ENCODE data around the gene SPATA16.
A peak's percentile ranks its signal among the peaks of the same experiment; 100 is the strongest.
"Not testable (repeated sequence)": the region's sequence is repeated elsewhere in the genome, so short reads cannot be mapped to it uniquely, and the experiment has no call there.

The SPATA16 gene

DNA sequence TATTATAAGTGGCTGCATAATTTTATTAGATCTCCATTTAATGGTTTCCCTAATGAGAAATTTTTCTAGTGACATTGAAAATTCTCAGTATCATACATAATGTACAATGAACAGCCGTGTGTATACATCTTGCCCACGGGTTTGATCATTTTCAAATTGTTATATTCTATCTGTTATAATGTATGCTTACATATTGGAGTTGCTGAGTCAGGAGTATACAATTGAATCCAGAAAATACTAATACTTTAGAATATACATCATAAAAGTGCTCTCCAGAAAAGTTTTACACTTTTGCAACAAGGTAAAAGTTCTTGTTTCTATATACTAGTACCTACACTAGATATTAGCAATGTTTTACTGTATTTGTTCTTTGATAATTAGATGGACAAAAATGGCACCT is 82.8 kb downstream of the SPATA16 start:
- DNase-seq, result no peak

DNA sequence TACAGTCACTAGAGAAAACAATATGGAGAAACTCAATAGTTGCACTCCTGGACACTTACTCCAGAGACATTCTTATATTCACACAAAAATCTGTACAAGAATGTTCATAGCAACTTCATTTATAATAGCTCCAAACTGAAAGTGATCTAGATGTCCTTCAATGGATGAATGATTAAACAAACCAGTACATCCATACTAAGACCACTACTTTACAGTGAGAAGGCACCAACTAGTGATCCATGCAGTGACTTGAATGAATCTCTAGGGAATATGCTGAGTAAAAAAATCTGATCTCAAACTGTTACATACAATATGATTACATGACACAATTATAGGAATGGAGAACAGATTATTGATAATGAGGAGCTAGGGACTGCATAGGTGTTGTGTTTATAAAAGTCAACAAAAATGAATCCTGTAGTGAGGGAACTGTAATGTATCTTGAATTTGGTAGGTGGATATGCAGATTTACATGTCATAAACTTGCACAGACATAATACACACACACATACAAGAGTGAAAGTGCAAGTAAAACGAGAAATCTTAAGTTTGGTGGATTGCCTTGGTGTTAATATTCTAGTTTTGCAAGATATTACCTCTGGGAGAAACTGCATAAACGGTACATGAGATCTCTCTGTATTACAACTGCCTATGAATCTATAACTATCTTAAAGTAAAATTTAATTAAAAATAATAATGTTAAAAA is 85.7 kb downstream of the SPATA16 start:
- no peak for DNase-seq

DNA sequence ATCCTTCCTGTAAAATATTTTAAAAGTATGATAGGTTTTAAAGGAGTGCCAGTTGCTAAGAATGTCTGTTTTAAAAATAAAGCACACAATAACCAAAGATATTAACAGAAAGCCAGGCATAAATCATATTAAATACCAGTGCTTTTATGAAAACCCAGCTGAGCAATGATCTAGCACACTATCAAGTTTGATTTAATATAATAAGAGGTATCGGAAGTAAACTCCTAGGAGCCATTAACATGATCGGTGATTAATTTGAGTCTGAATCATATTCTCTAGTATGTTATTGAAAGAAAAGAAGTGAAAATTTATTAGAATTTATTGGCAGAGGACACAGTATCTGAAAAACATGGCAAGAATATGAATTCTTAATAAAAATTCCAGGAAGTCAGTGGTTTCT is 91.7 kb downstream of the SPATA16 start:
- DNase-seq, result no peak

DNA sequence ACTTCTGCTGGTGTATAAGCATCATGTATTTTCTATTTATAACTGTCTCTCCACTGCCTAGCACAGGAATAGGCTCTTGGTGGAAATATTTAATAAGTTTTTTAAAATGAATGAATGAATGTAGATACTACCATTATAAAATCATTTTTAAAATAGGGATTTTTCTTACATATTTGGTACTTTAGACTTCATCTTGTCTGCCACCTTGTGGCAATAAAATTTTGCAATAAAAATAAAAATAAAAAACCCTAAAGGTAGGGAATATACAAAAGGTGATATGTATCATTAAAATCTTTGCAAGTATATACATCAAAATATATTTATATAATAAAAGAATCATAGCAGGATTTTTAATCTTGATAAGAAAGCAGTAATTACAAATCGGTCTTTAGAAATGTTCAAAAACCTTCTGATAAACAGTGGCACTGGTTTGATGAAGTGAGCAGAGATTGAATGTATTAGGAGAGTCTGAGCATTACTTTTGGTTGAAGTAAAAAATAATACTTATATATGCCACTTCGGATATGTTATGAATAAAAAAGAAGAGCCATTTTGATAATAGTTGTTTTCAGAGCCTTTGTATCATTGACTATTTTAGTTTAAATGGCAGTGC is 95.2 kb downstream of the SPATA16 start:
- DNase-seq, result peak; percentile 6 to 16

DNA sequence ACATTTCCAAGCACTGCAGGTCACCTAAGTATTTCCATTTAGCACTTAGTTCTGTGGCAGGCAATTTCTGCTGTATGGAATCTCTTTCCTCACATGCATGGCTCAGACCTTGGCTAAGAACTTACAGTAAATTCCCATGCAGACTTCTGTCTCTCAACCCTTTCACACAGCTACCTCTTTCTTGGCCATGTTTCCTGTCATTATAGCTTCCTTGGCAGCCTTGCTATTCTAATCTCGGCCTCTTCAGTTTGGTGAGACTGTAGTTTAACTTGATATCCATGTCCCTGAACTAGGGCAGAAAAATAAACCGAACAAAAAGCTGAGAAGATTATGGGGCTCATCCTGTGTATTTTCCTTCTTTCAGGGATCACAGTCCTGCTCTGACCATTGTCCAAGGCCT is 96.0 kb downstream of the SPATA16 start:
- DNase-seq, result no peak

DNA sequence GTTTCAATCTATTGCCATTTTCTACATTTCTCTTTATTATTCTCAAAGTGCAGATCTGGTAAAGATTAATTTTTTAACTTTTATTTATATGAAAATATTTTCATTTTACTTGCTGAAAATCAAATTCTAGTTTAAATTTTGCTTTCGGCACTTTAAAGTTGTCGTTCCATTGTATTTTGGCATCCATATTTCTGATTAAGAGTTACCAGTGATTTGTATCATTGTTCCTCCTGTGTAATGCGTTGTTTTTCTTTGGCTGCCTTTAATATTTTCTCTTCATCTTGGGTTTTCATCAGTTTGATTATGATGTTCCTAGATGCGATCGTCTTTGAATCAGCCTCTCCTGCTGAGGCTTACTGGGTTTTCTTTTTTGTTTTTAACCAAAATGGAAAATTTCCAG is 97.3 kb downstream of the SPATA16 start:
- DNase-seq, result no peak

DNA sequence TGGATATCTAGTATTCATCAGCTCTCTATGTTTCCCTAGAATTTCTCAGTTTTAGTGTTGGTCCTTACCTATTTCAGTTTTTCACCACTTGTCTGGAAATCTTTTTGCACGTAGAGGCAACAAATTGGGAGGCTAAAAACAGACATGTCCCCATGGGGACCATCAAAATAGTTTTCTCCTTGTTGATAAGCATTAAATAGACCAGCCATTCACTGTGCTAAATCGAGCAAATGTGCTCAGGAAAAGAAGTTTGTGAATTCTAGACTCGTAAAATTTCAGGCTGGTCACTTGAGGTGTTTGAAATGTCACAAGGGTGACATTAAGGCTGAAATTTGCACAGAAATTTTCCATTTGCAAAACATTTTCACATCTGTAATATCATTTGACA is 102.6 kb downstream of the SPATA16 start:
- DNase-seq, result no peak

DNA sequence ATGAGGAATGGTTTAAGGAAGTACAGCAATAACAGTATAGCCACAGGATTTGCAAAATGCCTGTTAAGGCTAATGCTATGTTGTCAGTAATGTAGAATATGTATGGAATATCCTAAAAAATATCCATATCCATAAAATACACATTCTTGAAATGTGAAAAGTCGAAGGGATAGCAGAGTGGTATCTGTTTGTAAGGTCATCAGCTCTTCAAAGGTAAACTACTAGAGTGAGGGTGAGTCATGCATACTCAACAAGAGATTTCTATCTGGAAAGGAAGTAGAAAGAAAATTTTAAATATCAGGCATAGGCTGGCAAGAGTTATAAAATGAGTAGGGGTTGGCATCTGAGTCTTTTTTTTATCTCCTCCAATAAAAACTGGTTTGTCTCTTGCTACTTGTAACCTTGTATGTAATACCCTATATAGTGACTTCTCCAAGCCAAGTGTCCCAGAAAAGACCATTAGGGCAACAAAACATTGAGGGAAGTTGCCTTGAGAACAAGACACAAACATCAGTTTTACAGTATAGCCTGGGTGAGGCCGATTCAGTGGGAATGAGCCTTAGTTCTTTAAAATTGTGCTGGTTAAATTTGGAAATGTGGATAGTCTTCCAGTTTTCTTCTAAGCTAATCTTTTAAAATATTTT is 103.1 kb downstream of the SPATA16 start:
- no peak for DNase-seq

DNA sequence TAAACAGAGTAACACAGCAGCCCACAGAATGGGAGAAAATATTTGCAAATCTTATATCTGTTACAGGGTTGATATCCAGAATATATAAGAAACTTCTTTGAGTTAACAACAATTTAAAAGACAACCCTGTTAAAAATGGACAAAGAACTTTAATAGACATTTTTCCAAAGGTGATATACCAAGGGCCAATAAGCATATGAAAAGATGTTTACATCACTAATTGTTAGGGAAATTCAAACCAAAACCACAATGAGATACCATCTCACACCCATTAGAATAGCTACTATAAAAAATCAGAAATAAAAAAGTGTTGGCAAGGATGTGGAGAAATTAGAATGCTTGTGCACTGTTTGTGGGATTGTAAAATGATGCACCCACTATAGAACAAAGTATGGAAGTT is 110.8 kb downstream of the SPATA16 start:
- no peak for DNase-seq

DNA sequence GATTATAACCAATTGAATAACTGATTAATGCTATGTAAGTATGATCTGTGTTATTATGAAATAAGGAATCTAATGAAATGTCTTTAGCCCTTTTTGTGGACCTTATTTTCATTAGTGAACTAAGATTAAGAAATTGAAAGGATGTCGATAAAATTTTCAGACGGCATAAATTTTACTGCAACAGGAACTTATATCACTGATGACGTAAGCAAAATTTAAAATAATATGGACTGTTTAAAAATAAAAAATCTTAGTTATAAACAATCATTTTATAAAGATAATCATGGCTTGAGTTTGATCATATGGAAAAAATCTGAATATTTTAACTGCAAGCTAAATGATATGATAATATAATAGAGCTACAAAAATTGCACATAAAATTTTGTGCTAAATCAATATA is 112.7 kb downstream of the SPATA16 start:
- DNase-seq, result no peak

DNA sequence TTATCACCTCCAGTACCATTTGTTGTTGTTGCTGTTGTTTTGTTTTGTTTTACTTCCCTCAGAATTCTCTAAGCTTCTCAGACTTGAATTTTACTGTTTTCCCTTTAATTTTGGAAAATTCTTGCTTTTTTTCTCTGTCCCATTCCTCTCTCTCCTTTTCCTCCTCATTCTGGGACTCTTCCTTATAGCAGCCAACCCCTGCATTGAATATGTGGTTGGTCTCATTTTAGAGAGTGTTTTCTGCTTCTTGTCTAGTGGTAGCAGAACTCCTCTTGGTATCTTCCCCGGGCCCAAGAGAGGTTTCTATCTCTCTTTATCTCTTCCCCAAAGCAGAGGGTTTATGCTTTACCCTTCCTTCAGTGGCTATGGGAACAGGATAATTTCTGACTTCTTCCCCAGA is 113.6 kb downstream of the SPATA16 start:
- no peak for DNase-seq

DNA sequence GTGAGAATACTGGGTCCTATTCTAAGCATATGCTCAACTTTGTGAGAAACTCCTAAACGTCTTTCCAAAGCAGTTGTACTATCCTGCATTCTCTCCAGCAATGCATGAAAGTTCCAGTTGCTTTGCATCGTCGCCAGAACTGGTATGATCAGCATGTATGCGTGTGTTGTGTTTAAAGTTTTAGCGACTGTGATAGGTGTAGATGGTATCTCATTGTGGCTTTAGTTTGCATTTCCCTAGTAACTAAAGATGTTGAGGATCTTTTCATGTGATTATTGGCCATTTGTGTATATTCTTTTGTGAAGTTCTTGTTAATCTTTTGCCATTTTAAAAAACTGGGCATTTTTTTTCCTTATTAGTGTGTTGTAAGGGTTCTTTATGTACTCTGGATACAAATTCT is 115.1 kb downstream of the SPATA16 start:
- DNase-seq, result no peak

DNA sequence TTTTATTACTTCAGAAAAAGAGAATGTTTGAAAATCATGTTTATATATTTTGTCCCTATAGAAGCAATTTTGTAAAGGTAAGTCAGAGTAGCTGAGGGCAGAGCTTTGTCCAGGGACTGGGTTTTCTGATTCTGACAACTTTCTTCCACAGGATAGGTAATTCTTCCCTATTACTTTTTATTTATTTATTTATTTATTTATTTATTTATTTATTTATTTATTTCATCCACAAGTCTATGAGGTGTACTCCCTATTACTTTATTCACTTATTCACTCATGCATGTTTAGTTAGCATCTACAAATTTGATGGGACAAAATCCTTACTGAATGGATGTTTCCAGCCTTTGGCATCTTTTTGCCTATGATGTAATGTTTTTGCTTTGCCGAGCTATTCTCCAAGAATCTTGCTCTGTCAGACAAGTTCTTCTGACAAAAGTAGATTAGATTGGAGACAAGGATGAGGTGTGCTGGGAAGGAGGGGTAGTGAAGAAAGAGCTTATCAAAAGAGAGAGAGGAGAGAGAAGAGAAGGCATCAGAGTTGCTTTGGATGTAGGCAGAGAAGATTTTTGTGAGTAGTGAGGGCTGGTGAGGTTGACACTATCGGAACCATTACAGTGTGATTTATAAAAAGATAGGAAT is 119.4 kb downstream of the SPATA16 start:
- no peak for DNase-seq

DNA sequence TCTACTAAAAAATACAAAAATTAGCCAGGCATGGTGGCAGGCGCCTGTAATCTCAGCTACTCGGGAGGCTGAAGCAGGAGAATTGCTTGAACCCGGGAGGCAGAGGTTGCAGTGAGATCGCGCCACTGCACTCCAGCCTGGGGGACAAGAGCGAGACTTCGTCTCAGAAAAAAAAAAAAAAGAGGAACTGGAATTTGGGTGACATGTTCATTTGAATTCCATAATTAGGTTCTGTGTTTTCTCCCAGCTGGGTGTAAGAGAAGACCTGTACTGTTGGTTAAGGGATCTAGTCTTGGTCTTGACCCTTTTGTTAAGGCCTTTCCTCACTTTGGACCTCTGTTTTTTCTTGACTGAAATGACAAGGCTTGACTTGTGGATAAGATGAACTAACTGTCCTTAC is 120.9 kb downstream of the SPATA16 start:
- DNase-seq, result not testable (repeated sequence)

DNA sequence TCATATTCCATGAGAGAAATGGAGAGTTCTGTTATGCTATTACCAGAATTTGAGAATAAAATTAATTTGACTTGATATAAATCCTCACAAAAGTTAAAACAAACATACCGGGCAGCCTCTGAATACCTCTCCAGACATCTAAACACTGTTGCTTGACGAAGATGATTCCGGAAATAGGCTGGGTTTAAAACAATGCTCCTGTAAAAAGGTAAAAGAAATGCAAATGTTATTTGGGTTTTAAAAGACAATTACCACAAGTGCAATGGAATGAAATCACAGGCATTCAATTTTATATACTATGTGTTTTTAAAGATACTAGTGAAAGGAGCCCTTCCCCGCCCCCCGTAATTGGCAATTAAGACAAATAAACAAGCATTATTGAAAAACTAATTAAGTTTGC is 121.7 kb downstream of the SPATA16 start:
- no peak for DNase-seq

DNA sequence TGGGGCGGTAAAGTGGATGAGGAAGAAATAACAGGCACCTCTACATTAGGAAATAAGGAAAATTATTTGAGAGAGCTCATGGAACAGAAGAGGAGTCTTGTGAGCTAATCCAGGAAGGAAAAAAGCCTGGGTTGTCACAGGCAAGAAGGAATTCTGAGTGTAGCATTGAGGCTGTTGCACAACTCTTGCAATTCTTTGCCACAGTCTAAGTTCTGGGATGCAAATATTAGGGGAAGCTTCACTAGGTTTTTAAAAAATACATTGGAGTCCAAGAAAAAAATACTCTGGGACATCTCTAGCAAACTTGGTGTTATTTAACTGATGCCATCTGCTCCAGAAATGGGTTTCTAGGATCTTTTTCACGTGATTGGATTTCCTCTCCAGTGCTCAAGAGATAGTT is 122.3 kb downstream of the SPATA16 start:
- no peak for DNase-seq

DNA sequence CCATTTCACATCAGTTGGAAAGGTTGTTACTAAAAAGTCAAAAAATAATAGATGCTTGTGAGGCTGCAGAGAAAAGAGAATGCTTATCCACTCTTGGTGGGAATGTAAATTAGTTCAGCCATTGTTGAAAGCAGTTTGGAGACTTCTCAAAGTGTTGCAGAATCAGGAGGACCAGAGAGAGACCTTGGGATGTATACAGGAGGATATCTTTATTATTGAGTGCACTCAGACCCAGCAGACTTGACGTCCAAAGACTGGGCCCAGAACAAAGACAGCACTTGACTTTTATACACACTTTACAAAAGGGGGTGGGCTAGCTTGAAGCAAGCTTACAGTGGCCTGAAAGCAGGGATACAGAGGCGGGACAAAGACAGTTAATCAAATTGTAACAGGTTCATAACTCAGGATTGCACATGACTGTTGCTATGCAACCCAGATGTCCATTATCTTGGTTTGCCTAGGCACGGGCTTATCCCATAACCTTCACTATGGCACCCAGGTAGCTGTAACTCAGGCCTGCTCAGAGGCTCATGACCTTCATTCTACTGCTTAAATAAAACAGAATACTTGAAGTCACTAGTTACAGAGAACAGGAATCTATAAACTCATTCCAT is 127.7 kb downstream of the SPATA16 start:
- no peak for DNase-seq

DNA sequence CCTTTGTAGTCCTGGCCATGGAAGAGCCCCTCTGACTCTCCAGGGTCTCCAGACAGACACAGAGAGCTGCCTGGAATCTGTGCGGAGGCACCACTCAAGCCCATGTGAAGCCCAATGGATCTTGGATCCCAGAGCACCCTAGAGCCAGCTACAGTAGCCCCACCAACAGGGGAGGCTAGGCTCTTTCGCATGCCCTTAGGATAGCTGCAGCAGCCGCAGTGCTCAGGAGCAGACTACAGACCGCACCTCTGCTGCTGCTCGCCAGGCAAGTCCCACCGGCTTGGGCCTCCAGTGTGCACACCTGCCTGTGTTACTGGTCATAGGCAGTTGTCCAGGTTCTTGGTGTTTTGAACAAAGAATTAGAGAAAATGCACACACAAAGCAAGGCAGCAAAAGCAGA is 131.6 kb downstream of the SPATA16 start:
- no peak for DNase-seq

DNA sequence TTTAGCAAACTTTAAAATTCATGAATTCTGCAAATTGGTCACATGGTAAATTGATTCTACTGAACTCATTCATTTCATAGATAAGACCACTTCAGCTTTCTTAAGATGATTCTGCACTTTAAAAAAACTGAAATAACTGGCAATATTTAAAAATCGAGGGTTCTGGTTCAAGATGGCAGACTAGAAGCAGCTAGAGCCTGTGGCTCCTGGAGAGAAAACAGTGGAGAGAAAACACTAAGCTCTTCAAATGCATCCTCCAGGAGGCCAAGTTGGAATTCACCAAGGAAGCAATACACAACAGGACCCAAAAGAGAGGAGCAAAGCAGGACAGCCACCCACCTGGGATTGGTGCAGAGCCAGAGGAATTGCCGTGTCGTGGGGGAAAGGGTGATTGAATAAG is 132.1 kb downstream of the SPATA16 start:
- no peak for DNase-seq

DNA sequence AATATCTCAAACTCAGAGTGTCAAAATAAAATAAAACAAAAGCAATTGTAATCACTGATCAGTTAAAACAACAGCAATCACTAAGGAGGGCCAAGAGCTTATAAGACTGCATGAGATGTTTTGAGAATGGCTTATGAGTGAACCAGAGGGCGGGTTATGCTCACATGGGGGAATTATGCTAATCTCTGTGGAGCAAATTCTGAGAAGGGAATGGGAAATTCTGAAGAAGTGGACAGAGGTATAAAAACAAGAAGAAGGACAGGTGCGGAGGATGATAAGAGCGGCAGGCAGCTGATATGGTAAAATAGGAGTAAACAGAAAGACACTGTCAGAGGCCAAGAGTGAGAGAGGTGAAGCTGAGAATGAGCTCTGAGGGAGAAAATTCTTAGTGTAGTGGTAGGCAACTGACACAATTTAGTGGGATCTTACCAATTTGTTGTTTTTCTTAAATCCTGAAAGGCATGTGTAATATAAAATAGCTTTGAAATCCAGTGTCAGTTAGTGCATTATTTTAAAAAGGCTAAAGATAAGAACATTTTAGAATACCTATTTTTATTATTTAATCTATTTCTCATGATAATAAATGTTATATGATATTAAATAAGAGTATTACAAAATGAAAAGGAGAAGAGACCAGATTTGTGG is 133.8 kb downstream of the SPATA16 start:
- DNase-seq, result no peak

DNA sequence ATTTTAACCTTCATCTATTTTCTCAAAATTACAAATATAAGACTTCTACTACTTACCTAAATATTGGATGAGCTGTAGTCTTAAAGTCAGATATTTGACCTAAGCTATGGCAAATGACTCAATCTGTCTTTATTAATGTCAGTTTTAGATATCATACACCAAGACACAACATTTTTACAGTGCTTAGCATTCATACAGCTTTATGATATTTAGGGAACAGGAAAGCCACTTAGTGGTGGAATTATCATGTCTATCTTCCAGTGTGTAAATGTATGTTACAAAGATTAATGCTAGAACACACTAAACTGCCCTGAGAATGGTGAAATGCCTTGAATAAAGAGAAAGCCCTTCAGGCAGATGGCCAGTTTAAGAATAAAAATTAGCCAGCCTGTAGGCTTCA is 135.0 kb downstream of the SPATA16 start:
- no peak for DNase-seq

DNA sequence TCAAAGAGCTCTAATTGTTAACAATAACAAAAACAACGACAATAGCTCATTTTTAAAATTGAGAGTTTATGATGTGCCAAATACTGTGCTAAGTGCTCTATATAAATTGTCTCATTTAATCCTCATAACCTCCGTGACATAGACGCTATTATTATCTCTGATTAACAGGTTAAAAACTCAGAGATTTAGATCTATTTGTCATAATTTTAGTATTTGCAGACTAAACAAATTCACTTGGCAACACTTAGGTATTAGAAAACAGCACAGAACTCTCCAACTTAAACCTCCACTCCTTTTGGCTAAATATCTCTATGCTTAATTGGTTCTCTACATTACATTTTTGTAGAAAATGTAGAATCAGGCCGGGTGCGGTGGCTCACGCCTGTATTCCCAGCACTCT is 136.4 kb downstream of the SPATA16 start:
- DNase-seq, result no peak

DNA sequence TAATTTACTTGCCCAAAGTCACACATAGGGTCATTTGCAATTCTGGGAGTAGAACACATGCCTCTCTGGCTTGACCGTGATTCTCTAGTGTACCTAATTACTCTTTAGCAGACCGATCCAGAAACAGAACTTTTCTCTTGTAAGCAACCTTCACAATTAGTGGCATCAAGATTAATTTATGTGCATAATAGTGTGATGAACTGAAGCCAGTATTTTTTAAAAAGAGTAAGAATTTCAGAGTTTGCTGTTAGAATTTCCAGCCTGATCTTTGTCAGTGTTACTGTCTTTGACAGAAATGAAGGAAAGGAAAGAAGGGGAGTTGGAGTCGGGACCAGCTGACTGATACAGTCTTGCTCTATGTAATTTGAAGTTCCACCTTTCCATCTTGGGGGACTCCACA is 137.1 kb downstream of the SPATA16 start:
- no peak for DNase-seq

All from Kasumi-1 (cell line).